ENCODE measurements around the gene SLC25A44. TPM values are rescaled to one million over a fixed set of nuclear protein-coding genes. Genes with fewer than 3 reads are reported as not detected.

The SLC25A44 gene
- total RNA-seq, 3 donors from 2014 or later: 19.8 to 31.1 (median 24.8) TPM

DNA sequence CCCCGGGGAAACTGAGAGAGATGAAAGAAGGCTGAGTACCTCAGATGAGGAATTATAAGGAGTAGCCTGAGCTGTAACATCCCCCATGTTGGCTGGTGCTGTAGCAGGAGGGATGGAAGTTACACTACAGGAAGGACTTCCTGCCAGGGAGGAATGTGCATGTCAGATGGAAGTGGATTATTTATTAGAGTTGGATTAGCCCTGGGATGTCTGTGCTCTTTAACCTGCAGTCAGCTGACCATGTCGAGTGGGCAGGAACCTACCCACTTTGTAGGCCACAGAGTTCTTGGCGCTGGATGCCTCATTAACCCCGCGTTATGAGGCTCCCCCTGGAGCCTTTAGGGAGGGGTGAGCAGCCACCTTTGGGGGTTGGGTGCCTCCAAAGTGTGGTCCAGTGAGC lies 41.3 kb upstream of the SLC25A44 start:
- Histone ChIP-seq H3K4me1 (ENCODE audit: low read depth) (no peaks in the 10 kb centered on the region), H3K36me3 (ENCODE audit: low read depth) (no peaks in the 10 kb centered on the region), H3K4me3 (no peak overlapping the region), H3K9me3 (no peaks in the 10 kb centered on the region)
- ATAC-seq (no peak), DNase-seq (no peak)
- intact Hi-C loops (cut with DNase I, micrococcal nuclease): no loop called here
- no peak for TF ChIP-seq CTCF (IDR thresholded peaks at IDR 0.05)

DNA sequence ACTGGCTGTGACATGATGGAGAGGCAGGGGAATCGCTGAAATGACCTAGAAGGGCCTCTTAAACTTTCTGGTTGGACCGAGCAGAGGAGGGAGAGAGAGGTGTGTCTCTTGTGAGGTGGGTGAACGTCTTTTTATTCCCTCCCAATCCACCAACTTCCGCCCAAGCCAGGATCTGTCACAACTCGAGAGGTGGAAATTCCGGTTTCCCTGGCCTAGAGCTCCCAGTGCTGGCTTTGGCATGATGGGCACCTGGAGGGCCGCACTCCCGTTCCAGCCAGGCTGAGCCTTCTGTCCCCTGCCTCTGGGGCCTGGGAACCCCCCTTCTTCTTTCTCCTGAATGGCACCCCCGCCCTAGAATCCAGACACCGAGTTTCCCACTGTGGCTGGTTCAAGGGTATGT lies 40.5 kb upstream of the SLC25A44 start, which contains the start of gene SEMA4A:
Gene SEMA4A (plus strand): TSS at position 224 of the 400 bp plus-strand sequence. CDS start 994 bp downstream, outside the sequence.
- H3K9me3 ChIP-seq: no peaks in the 10 kb centered on the region
- intact Hi-C loops (cut with DNase I, micrococcal nuclease): no loop called here
- H3K4me3 ChIP-seq: no peak within 1 kb of the TSS
- no peaks in the 10 kb centered on the region for H3K4me1 ChIP-seq (ENCODE audit: low read depth)
- no peak for TF ChIP-seq CTCF (IDR thresholded peaks at IDR 0.05)
- H3K36me3 ChIP-seq (ENCODE audit: low read depth): no peaks in the 10 kb centered on the region
- ATAC-seq: peak; percentile 60
- peak in 2 of 3 donors; percentile 55 to 70 for DNase-seq

DNA sequence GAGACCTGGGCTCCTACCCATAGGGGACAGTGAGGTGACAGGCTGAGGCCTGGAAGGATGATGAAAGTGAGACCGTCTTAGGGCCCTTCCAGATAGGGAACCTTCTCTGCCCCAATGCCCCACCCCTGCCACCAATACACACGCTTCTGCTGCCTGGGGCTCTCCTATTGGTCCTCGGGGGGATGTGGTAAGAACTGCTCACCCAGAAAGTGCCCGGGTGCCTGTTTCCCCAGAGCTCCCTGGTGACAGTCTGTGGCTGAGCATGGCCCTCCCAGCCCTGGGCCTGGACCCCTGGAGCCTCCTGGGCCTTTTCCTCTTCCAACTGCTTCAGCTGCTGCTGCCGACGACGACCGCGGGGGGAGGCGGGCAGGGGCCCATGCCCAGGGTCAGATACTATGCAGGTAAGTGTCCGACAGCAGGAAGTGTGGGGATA lies 39.6 kb upstream of the SLC25A44 start:
- H3K4me3 ChIP-seq: no peak overlapping the region

GRCh38 chr1:156155756-156156510 lies 38.0 kb upstream of the SLC25A44 start:
- intact Hi-C loops (cut with DNase I, micrococcal nuclease): no loop called here
- DNase-seq: no peak
- no peak for TF ChIP-seq CTCF (IDR thresholded peaks at IDR 0.05)
- H3K36me3 ChIP-seq (ENCODE audit: low read depth): no peaks in the 10 kb centered on the region
- no peak overlapping the region for H3K4me3 ChIP-seq
- no peak for ATAC-seq
- H3K9me3 ChIP-seq: no peaks in the 10 kb centered on the region
- H3K4me1 ChIP-seq (ENCODE audit: low read depth): no peaks in the 10 kb centered on the region

More for the DNA sequence above, 39.6 kb upstream of the SLC25A44 start:
- H3K4me1 ChIP-seq (ENCODE audit: low read depth): no peaks in the 10 kb centered on the region
- no peak for TF ChIP-seq CTCF (IDR thresholded peaks at IDR 0.05)
- no peaks in the 10 kb centered on the region for H3K9me3 ChIP-seq
- DNase-seq: peak in 2 of 3 donors; percentile 25 to 74
- intact Hi-C loops (cut with DNase I, micrococcal nuclease): no loop called here
- ATAC-seq: peak; percentile 56
- H3K36me3 ChIP-seq (ENCODE audit: low read depth): no peaks in the 10 kb centered on the region

DNA sequence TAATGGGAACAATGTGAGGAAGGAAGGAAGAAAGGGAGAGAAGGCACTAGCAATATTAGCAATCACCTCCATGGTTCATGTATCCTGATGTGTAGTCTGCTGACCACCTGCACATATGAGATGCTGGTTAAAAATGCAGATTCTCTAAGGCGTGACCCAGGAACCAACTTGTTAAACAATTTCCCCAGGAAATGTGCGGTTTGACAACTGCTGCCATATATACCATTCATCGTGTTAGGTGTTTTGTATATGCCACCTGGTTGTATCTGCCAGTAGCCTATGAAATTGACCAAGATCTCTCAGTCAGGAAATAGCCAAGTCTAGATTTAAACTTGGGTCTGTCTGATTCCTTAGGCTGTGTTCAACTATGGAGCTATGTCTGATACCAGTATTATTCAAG lies 36.4 kb upstream of the SLC25A44 start:
- DNase-seq (no peak), ATAC-seq (no peak)
- H3K4me1 ChIP-seq (ENCODE audit: low read depth): no peaks in the 10 kb centered on the region
- H3K9me3 ChIP-seq: no peaks in the 10 kb centered on the region
- intact Hi-C loops (cut with DNase I, micrococcal nuclease): no loop called here
- no peak overlapping the region for H3K4me3 ChIP-seq
- TF ChIP-seq CTCF (IDR thresholded peaks at IDR 0.05): no peak
- no peaks in the 10 kb centered on the region for H3K36me3 ChIP-seq (ENCODE audit: low read depth)

Data from mucosa of descending colon (tissue), 3 donors.